ENCODE results near the gene RPS24. TPM values are rescaled to one million over a fixed set of nuclear protein-coding genes. Genes with fewer than 3 reads are reported as not detected.
A peak's percentile ranks its signal among the peaks of the same experiment; 100 is the strongest.

Gene RPS24
- total and polyA plus RNA-seq, 9 of the 15 experiments (the other 6 are each of a cell fraction or from before 2014, with no cell fraction given): 1,947 to 7,307 (median 5,944) TPM

- TF ChIP-seq ZNF57 (CRISPR knock-in tag; IDR thresholded peaks at IDR 0.05) (no peak), ZNF395 (CRISPR knock-in tag; IDR thresholded peaks at IDR 0.05) (peak; percentile 69), ZNF707 (CRISPR knock-in tag; conservative IDR thresholded peaks at IDR 0.05) (no peak), TARDBP (IDR thresholded peaks at IDR 0.05) (peak; percentile 72), ZBTB49 (CRISPR knock-in tag; IDR thresholded peaks at IDR 0.05; ENCODE audit: borderline replicate concordance) (no peak), CUX1 (CRISPR knock-in tag; IDR thresholded peaks at IDR 0.05) (no peak), ZNF3 (CRISPR knock-in tag; IDR thresholded peaks at IDR 0.05) (no peak), CHD1 (IDR thresholded peaks at IDR 0.05; ENCODE audit: low read length) (peak; percentile 88), STAT6 (CRISPR knock-in tag; IDR thresholded peaks at IDR 0.05) (no peak), ZBTB5 (IDR thresholded peaks at IDR 0.05) (no peak), ZC3H8 (IDR thresholded peaks at IDR 0.05) (no peak), ZNF165 (CRISPR knock-in tag; IDR thresholded peaks at IDR 0.05; ENCODE audit: borderline replicate concordance) (no peak), SMARCA5 (IDR thresholded peaks at IDR 0.05) (no peak)
Measured at GRCh38 chr10:78033637-78034470, at the start of gene RPS24 (continued).

Data from K562 (cell line).